HG03354 (cell line): Measurements from ENCODE around the gene IST1.

Experiments used
- ATAC-seq: cut with Tn5 transposase; IDR thresholded peaks from one replicate; pipeline ENCODE4 v1.9.1; 2021; ENCODE audit warnings: mild to moderate bottlenecking; ENCODE audit not compliant: unreplicated experiment, poor library complexity, severe bottlenecking

IST1 gene

DNA sequence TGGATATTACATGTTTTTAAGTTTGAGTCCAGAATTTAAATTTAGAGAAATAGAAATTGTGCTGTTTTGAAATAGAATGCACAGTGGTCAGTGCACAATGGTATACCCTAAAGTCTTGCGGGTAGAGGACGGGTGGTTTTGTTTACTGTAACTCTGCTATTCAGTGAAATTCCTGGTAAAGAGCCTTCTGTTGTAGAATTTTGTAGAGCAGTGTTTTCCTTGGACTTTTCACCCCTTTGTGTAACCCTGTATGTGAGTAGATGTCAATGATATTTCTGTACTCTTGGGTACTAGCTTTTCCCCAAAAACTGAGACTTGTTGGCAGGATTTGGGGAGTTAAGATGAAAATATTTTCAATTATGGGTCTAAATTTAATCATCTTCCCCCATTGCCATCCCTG lies 19.5 kb downstream of the IST1 start:
- no peak for ATAC-seq

DNA sequence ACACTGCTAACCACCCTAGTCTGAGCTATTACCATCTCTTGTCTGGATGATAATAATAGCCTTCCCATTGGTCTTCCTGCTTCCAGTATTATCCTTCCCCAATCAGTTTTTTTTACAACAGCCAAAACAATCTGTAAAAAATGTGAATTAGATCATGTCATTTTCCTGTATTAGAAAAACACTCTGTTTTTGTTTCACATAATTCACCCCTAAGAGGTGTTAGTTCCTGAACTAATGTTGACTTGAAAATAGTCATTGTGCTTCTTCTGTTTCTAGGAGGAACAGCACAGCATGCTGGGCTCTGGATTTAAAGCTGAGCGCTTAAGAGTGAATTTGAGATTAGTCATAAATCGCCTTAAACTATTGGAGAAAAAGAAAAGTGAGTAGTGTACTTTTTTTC lies 20.0 kb downstream of the IST1 start:
- ATAC-seq: no peak

DNA sequence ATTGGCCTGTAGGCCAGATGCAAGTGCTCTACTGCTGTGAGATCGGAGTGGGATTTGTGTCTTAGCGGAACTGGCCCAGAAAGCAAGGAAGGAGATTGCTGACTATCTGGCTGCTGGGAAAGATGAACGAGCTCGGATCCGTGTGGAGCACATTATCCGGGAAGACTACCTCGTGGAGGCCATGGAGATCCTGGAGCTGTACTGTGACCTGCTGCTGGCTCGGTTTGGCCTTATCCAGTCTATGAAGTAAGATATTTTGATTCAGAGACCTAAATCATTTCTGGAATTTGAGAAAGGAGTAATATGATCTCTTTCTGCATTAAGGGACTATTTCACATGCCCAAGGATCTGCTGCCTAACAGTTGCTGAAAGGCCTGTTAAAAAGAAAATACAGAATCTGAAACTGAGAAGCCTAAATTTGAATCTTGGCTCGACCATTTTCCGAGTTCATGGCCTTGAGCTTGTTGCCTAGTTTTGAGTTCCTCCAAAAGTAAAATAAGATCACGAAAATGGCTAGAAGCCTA lies 21.1 kb downstream of the IST1 start:
- no peak for ATAC-seq

DNA sequence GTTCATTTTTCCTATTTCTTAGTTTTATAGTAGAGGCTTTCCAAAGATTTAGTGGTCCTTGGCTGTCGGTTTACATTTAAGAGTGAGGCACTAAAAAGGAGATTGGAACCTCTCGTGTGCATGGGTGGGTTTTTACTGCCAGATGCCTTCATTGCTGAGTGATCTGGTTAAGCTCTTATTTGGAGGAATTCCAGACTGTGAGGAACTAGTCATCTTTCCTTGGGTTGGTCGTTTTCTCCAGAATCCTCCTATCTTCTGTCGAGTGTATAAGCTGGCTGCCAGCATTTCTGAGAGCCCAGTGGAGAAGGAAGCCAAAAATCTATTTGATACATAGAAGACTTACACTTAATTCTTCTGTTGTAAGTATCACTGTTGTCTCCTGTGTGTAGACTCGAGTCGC lies 22.6 kb downstream of the IST1 start:
- ATAC-seq: no peak

GRCh38 chr16:71919035-71919434 lies 23.7 kb downstream of the IST1 start:
- ATAC-seq: peak; percentile 69

DNA sequence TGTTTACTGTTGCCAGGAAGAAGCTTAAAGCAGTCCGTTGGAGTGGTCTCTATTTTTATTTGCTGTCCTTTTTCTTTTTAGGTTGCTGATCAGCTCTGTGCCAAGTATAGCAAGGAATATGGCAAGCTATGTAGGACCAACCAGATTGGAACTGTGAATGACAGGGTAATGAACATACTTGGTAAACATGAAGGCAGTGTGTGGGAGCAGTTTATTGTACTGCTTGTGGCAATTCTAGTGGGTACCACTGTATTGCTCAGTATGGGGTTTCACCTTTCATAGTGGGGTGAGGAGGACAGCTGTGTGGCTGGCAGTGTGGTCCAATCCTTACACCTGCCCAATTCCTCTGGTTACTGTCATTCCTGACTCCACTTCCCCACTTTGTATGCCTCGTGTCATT lies 25.3 kb downstream of the IST1 start:
- no peak for ATAC-seq

DNA sequence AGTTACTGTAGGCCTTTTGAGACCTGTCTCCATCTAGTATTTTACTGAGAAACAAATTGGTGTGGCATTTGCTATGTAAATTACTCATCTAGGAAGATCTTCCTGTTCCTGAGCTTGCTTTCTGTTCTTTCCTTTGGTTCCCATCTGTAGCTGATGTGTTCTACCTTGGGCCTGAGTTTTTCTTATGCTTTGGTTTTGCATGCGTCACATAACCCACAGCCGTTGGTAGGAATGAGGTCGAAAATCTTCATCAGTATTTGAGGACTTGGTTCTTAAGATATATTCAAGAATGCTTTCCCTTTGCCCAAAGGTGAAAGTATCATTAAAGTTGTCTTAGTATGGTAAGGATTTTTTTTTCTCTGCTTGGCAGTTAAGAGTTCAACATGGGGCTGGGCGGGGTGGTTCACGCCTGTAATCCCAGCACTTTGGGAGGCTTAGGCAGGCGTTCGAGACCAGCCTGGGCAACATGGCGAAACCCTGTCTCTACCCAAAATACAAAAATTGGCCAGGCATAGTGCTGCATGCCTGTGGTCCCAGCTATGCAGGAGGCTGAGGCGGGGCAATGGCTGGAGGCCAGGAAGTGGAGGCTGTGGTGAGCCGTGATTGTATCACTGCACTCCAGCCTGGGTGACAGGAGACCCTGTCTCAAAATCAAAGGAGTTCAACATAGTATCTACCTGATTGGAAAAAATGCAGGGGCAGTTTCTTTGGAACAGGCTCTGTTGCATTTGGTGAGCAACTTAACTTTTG lies 28.8 kb downstream of the IST1 start:
- no peak for ATAC-seq

DNA sequence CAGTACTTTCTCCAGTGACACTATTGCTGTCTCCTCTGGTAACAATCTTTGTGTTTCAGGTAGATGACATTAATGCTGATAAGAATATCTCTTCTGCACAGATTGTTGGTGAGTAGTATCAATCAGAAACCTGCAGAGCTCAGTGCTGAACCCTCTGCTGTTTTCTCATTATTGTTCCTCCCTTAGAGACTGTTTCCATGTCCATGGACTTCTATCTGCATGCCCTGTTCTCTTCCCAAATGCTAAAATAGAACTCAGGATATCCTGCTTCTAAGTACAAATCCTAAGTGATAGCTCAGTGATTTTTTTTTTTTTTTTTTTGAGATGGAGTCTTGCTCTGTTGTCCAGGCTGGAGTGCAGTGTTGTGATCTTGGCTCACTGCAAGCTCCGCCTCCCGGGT lies 29.4 kb downstream of the IST1 start:
- no peak for ATAC-seq

DNA sequence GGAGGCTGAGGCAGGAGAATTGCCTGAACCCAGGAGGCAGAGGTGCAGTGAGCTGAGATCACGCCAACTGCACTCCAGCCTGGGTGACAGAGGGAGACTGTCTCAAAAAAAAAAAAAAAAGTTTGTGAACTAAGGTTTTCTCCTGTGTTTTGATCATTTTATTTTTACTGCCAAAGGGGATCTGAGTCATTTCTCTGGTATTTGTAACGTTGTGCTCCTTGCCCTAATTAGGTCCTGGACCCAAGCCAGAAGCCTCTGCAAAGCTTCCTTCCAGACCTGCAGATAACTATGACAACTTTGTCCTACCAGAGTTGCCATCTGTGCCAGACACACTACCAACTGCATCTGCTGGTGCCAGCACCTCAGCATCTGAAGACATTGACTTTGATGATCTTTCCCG lies 32.1 kb downstream of the IST1 start:
- no peak for ATAC-seq

DNA sequence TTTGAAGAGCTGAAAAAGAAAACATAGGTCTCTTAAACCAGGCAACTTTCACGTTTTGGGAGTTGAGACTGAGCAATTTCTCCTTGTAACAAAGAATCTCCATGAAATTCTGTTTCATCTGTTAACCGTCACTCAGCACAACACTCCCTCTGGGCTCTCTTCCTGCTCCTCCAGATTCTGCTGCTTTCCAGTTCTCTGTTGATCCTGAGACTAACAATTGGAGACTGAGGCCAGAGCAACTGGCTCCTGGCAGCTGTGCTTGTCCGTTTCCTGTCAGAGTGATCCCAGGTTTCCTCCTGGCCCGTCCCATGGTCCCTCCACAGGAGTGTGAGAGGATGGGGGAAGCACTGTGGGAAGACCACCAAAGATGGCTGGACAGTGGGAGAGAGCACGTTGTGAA lies 32.5 kb downstream of the IST1 start:
- ATAC-seq: no peak

DNA sequence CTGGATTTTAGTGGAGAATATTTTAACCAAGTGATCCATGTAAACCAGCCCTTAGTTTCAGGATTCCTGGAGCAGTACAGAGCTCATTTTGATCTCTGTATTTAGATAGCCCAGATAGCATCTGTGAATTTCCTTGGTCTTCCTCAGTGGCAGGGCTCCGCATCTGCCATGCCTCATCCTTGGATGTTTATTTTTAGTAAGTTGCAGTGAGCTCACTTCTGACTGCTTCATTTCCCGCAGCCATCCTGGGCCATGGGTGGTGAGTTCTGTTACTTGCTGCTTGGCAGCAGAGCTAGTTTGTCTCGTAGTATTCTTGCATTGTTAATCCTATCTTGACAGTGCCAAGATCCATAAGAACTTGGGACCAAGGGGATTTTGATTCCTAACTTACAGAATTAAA lies 33.7 kb downstream of the IST1 start:
- ATAC-seq: no peak

- no peak for ATAC-seq
Measured at GRCh38 chr16:71930013-71930563, 34.8 kb downstream of the IST1 start.

DNA sequence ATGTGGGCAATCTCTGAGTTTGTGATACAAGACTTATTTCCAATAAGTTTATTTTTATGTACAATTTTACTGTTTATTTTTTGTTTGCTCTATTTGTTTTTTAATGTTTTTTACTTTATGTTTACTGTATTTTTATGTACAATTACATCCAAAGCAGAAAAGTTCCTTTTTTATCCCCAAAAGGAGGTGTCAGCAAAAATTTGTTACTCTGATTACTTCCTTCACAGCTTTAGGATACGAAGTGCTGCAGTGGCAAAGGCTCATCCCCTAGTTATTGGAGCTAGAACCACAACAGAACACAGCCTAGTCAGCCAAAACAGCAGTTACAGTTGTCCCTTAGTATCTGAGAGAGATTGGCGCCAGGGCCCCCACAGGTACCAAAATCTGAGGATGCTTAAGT lies 35.7 kb downstream of the IST1 start:
- ATAC-seq: no peak

GRCh38 chr16:71931599-71931998 lies 36.3 kb downstream of the IST1 start:
- no peak for ATAC-seq

- no peak for ATAC-seq
Measured at GRCh38 chr16:71933017-71933416, 37.7 kb downstream of the IST1 start.

DNA sequence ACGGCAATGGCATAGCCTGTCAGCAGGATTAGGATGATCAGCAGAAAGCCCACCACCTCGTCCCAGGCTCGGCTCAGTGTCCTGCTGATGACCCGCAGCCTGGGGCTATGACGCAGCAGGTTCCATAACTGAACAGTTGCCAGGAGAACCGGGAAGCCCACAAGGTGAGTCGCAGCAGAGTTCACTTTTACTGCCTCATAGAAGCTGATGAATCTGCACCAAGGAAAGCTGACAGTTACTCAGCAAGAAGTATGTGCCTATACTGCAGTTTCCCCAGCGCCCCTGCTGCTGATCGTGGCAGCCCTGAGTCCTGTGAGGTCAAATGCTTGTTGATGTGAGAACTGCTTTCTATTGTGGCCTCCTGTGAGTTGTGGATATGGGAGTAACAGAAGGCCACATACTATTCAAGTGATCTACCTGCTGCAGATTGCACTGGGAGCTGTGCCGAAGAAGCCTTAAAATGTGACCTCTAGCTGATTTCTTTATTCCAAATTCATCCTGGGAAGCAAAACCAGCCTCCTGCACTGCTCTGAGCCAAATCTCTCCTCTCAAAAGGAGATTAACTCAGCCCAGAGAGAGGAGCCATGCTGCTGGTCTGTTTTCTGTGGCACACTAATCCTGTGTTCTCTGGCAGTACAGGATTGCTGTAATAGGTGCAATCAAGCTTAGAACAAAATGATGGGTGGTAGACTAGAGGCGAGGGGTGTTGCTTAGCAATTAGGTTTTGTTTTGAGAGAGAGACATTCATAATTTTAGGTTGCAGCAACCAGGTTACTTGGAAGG lies 38.8 kb downstream of the IST1 start:
- no peak for ATAC-seq

GRCh38 chr16:71937868-71938510 lies 42.7 kb downstream of the IST1 start:
- no peak for ATAC-seq

DNA sequence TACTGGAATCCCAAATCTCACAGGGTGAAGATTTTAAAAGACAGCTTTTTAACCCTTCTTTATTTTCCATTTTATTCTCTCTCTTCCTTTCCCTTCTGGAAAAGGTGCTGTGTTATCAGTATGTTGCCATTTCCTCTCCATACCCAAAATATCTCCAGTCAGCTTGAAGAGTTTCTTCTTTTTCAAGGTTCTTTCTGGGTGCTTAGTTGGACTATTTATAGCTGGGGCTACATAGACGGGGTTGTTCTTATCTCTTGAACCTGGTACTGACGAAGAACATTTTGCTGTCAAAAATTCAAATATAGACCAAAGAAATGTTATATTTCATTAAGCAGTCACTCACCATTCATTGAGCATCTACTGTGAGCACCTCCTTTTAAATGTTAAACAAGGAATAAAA lies 48.6 kb downstream of the IST1 start:
- ATAC-seq: no peak

- ATAC-seq: no peak
Measured at GRCh38 chr16:71945616-71946015, 50.3 kb downstream of the IST1 start.

DNA sequence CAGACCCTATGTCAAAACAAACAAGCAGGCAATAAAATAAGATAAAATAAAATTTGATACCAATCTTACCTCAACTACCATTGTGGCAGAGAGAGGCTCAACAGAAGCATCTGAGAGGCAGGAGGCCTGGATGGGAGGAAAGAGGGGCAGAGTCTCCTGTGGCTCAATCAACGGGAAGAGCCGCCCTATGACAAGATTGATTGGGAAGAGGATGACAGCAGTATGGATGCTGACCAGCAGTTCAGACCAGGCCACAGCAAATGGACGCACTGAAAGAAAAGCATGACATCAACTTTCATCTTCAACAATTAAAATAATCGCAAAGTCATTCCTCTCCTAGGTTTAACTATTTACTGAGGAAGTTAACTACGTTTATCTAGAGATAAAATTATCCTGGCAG lies 57.5 kb downstream of the IST1 start:
- no peak for ATAC-seq
